ENCODE data around the gene PERM1. TPM values are rescaled to one million over a fixed set of nuclear protein-coding genes. Genes with fewer than 3 reads are reported as not detected.
"Not testable (repeated sequence)": the region's sequence is repeated elsewhere in the genome, so short reads cannot be mapped to it uniquely, and the experiment has no call there.

Gene PERM1
- total RNA-seq, 1 donor: 0.43 TPM

DNA sequence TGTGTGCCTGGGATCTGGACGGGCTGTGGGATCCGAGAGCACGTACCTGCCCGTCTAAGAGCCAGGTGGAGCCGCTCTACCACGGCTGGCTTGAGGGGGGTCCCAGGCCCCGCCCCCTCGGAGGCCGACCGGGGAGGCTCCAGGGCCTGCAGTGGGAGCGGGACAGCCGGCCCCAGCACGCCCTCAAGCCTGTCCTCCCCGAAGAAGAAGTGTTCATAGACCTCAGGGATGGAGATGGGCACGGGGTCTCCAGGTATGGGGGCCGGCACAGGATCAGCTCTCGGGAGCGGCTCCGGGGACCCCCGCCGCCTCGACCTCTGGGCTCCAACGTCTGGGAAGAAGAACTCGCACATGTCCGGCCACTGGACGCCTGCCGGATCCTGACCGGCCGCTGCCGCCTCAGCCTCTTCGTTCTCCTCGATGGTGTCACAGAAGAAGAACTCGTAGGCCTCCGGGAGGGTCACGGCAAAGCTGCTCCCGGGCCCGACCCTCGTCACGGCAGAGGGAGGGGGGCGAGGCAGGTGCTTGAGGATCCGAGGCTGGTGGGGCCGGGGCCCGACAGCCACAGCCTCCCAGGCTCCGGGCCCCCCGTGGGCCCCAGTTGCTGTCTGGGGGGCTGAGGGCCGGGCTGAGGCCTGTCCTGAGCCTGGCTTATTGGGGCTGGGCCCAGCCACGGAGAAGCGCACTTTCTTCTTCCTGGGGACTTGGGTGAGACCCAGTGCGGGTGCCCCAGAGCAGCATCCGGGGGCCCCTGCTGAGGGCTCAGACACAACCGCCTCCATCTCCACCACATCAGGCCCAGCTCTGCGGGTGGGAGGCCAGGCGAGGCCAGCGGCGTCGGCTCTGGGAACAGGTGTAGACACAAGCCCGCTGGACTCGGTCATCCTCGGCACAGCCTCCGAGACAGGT is 2.8 kb downstream of the PERM1 start:
- DNase-seq (ENCODE audit: low read depth): no peak
- no peak overlapping the region for H3K4me3 ChIP-seq (ENCODE audit: low read depth, low read length)
- TF ChIP-seq, protein P1, sequence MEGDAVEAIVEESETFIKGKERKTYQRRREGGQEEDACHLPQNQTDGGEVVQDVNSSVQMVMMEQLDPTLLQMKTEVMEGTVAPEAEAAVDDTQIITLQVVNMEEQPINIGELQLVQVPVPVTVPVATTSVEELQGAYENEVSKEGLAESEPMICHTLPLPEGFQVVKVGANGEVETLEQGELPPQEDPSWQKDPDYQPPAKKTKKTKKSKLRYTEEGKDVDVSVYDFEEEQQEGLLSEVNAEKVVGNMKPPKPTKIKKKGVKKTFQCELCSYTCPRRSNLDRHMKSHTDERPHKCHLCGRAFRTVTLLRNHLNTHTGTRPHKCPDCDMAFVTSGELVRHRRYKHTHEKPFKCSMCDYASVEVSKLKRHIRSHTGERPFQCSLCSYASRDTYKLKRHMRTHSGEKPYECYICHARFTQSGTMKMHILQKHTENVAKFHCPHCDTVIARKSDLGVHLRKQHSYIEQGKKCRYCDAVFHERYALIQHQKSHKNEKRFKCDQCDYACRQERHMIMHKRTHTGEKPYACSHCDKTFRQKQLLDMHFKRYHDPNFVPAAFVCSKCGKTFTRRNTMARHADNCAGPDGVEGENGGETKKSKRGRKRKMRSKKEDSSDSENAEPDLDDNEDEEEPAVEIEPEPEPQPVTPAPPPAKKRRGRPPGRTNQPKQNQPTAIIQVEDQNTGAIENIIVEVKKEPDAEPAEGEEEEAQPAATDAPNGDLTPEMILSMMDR (IDR thresholded peaks at IDR 0.05; ENCODE audit: insufficient read depth, low read depth, low read length): no peak

GRCh38 chr1:978069-978834 is 3.6 kb downstream of the PERM1 start:
- DNase-seq (ENCODE audit: low read depth): no peak
- TF ChIP-seq, protein P1 (IDR thresholded peaks at IDR 0.05; ENCODE audit: insufficient read depth, low read depth, low read length): no peak
- no peak overlapping the region for H3K4me3 ChIP-seq (ENCODE audit: low read depth, low read length)

DNA sequence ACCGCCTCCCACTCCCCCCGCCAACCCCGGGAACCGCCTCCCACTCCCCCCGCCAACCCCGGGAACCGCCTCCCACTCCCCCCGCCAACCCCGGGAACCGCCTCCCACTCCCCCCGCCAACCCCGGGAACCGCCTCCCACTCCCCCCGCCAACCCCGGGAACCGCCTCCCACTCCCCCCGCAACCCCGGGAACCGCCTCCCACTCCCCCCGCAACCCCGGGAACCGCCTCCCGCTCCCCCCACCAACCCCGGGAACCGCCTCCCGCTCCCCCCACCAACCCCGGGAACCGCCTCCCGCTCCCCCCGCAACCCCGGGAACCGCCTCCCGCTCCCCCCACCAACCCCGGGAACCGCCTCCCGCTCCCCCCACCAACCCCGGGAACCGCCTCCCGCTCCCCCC is 5.1 kb downstream of the PERM1 start:
- DNase-seq (ENCODE audit: low read depth); H3K4me3 ChIP-seq (ENCODE audit: low read depth, low read length): not testable (repeated sequence)

GRCh38 chr1:975896-976683 is 5.8 kb downstream of the PERM1 start:
- peak overlapping the region; percentile 45 for H3K4me3 ChIP-seq (ENCODE audit: low read depth, low read length)
- peak; percentile 44 for DNase-seq (ENCODE audit: low read depth)
- TF ChIP-seq, protein P1 (IDR thresholded peaks at IDR 0.05; ENCODE audit: insufficient read depth, low read depth, low read length): peak; percentile 51

DNA sequence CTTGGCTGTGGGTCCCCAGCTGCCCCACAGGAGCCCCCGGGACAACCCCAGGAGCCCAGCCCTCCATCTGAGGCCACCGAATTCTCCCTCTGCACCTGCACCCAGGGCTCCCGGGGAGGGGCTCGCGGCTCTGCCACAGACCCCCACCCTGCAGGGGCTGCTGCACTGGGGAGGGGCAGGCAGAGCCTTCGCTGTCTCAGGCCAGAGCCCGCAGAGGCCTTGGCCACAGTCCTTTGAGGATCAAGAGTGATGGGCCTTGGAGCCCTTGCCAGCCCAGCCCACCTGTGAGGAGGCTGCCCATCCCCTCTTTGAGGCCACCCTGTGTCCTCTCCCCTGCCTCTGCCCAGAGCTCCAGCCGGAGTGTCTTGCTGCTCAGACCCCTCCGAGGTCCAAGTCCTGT is 6.5 kb downstream of the PERM1 start:
- DNase-seq (ENCODE audit: low read depth): no peak
- TF ChIP-seq, protein P1 (IDR thresholded peaks at IDR 0.05; ENCODE audit: insufficient read depth, low read depth, low read length): no peak
- no peak overlapping the region for H3K4me3 ChIP-seq (ENCODE audit: low read depth, low read length)

DNA sequence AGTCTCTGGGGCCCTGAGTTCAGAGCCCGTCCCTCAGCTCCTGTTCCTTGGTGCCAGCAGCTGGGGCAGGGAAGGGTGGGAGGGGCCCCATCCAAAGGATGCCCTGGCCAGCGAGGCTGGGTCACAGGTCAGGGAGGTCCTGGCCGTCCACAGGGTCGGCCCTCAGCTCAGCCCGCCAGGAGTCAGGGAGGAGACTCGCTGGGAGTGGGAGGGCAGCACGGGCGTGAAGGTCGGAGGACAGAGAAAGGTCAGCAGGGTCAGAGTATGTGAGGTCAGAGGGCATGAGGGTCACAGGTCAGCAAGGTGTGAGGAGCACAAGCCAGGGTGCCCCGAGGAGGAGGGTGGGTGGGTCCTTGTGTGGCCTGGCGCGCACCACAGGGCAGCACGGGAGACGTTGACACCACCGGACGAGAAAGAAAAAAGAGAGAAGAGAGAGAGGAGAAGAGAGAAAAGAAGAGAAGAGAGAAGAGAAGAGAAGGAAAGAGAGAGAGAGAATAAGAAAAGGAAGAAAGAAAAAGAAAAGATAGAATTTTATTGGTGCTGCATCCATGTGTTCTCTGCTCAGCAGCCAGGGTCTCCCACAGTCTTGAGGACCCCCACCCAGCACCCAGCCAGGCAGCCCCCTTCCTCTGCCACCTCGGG is 7.1 kb downstream of the PERM1 start:
- DNase-seq (ENCODE audit: low read depth): no peak
- TF ChIP-seq, protein P1 (IDR thresholded peaks at IDR 0.05; ENCODE audit: insufficient read depth, low read depth, low read length): no peak
- no peak overlapping the region for H3K4me3 ChIP-seq (ENCODE audit: low read depth, low read length)
